GM18508 (cell line): ENCODE measurements around the gene AQP6.

Source experiments
- ATAC-seq: cut with Tn5 transposase; IDR thresholded peaks from one replicate; pipeline ENCODE4 v1.9.1; 2021; ENCODE audit warnings: moderate number of reproducible peaks; ENCODE audit not compliant: insufficient read depth, unreplicated experiment

The AQP6 gene

DNA sequence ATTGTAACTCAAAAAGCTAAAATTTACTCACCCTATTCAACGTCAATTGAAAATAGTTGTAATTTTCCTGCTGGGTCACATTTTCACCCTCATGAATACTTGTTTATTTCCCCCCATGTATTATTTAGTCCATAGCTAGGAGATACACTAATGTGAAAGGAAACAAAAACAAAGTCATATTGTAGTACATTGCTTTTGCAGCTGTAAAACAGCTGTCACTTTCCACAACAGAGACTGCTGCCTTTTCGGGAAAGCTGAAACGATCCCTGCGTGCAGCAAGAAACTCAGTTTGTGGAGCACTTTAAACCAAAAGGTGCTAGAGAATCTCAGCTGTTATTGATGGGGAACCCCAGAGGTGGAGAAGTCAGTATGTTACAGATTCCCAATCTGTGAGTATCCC lies 48.3 kb downstream of the AQP6 start:
- ATAC-seq: no peak

DNA sequence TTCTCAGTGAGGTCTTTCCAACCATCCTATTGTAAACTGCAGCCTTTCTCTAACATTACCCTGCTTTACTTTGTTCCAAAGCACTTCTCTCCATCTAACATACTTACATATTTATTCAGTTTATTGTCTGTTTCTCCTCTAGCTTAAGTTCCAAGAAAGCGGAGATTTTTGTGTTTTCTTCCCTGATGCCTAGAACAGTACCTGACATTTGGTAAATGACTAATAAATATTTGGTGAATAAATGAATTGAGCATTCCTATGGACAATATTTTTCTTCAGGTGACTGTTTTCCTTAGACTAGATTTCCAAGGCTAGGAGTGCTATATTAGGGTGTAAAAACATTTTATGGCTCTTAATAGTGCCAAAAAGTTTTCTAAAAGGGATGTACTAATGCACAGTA lies 50.2 kb downstream of the AQP6 start:
- ATAC-seq: no peak

DNA sequence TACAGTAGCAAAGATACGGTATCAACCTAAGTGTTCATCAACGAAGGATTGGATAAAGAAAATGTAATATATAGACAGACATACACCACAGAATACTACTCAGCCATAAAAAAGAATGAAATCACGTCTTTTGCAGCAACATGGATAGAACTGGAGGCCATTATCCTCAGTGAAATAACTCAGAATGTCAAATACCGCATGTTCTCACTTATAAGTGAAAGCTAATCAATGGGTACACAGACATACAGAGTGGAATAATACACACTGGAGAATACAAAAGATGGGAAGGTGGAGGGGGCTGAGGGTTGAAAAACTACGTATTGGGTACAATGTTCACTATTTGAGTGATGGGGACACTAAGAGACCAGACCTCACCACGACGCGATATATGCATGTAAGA lies 51.5 kb downstream of the AQP6 start:
- ATAC-seq: no peak

DNA sequence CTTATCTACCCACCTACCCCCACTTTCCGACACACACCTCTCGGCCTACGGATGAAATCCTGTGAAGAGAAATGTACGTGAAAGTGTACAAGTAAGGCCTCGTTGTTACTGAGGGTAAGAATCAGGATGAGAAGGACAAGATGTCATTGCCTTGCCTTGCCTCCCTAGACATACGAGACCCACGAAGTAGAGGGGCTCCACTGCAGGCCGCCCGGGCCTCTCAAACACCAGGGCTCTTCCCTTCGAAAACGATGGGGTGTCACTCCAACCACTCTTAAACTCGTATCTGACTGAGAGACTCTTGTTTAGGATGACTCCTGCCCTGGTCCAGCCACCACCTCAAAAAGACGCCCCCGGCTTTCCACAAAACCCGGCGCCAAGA lies 52.0 kb downstream of the AQP6 start:
- no peak for ATAC-seq

DNA sequence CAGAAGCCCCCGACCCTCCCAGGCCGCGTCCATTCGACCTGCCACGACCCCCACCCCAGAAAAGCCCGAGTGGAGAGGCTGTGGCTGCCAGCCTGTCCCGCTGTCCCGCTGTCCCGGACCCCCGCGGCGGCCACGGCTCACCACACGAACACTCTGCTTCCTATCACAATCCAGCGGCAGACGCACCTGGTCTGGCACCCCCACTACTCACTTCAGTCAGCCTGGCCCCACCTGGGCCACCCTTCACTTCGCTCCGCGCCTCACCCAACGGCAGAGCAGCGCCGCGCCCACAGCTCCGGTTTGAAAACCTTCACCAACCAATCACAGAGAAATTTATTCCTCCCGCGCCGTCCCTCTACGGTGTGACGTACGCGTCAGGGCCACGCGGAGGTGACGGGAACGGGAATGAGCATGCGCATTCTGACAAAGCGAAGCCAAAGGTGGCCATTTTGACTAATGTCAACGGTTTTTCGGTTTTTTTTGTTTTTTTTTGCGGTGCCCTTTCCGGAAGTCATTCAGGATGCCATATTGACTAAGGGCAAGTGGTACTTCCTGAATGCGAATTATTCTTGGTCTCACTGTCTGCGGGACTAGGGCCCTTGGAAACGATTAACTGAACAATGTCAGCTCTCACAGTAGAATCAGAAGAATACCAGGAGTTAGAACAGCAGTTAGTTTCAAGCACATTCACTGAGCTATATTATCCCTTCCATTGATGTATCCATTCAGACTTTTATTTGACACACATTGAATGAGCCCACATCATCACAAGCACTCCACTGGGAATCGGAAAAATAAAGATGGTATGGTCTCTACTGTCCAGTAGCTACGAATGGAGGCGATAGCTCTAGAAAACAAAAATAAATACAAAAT lies 52.7 kb downstream of the AQP6 start, which contains the start of gene RACGAP1:
TSS of gene RACGAP1 (minus strand) at position 308 of the 873 bp plus-strand sequence. CDS start 8,779 bp downstream, outside the sequence.
- peak; percentile 93 for ATAC-seq

DNA sequence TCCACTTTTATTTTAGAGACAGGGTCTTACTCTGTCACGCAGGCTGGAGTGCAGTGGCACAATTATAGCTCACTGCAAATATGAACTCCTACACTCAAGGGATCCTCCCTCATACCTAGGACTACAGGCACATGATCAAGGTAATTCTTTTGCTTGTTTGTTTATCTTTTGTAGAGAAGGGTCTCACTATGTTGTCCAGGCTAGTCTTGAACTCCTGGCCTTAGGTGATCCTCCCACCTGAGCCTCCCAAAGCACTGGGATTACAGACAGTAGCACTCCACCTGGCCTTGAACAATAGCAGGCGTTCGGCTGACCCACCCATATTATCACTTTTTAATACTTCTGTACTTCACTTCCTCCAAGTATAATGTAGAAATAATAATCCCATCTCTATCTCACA lies 53.9 kb downstream of the AQP6 start:
- no peak for ATAC-seq
